Fibroblast of lung (primary cell): Measurements from ENCODE around the gene KRT32. TPM values are rescaled to one million over a fixed set of nuclear protein-coding genes. Genes with fewer than 3 reads are reported as not detected.

Source experiments
- DNase-seq, 2 donors: peaks; one replicate each; pipeline versions ENCODE4 v3.0.0 to v3.0.0-alpha.2; 2010; ENCODE audit warnings: low read depth in 2 of 2
- H2AFZ ChIP-seq: 2 replicates; pipeline ENCODE4 v1.5.1; 2012; ENCODE audit warnings: low read length, control low read depth, inconsistent platforms
- H3K27ac ChIP-seq: 2 replicates; pipeline ENCODE4 v1.5.1; 2011; ENCODE audit warnings: low read length, control low read depth; ENCODE audit not compliant: insufficient read depth
- H3K27me3 ChIP-seq: 2 replicates; pipeline ENCODE4 v1.5.1; 2011; ENCODE audit warnings: mild to moderate bottlenecking, low read length; ENCODE audit not compliant: control insufficient read depth, insufficient read depth
- H3K36me3 ChIP-seq: 2 replicates; pipeline ENCODE4 v1.5.1; 2011; ENCODE audit warnings: low read length; ENCODE audit not compliant: control insufficient read depth, insufficient read depth
- H3K4me1 ChIP-seq: 2 replicates; pipeline ENCODE4 v1.5.1; 2011; ENCODE audit warnings: low read length; ENCODE audit not compliant: control insufficient read depth, insufficient read depth; ENCODE audit errors: extremely low read depth
- H3K4me2 ChIP-seq: 2 replicates; pipeline ENCODE4 v1.5.1; 2011; ENCODE audit warnings: low read length, control low read depth; ENCODE audit not compliant: insufficient read depth; ENCODE audit errors: extremely low read depth
- H3K4me3 ChIP-seq, 4 experiments: fragments of 200-600 bp in 1 of 4; sonication (generic) in 1 of 4; replicated peaks in 1 of 4; 2 replicates each; pipeline ENCODE4 v1.5.1; 2011 to 2016; ENCODE audit warnings: low read length in 4 of 4, low read depth in 3 of 4, mild to moderate bottlenecking in 3 of 4, control low read depth in 2 of 4, inconsistent platforms in 1 of 4, mixed read lengths in 1 of 4; ENCODE audit not compliant: insufficient read depth in 1 of 4; ENCODE audit errors: control extremely low read depth in 1 of 4
- H3K79me2 ChIP-seq: 2 replicates; pipeline ENCODE4 v1.5.1; 2012; ENCODE audit warnings: mild to moderate bottlenecking, low read length, inconsistent platforms; ENCODE audit not compliant: control insufficient read depth, insufficient read depth
- H3K9ac ChIP-seq: 2 replicates; pipeline ENCODE4 v1.5.1; 2011; ENCODE audit warnings: mild to moderate bottlenecking, low read length, control low read depth; ENCODE audit not compliant: insufficient read depth
- H3K9me3 ChIP-seq: 2 replicates; pipeline ENCODE4 v1.5.1; 2012; ENCODE audit warnings: low read depth, low read length; ENCODE audit not compliant: control insufficient read depth, insufficient read depth
- H4K20me1 ChIP-seq: 2 replicates; pipeline ENCODE4 v1.5.1; 2011; ENCODE audit warnings: low read length; ENCODE audit not compliant: control insufficient read depth, insufficient read depth; ENCODE audit errors: extremely low read depth
- CTCF ChIP-seq, 2 donors: IDR thresholded peaks in 1 of 2; conservative IDR thresholded peaks in 1 of 2; 1 replicate in 1 of 2; 2 replicates in 1 of 2; pipeline ENCODE4 v1.5.1; 2011 to 2012; ENCODE audit warnings: low read length in 2 of 2, control low read depth in 1 of 2, inconsistent platforms in 1 of 2, low read depth in 1 of 2, mild to moderate bottlenecking in 1 of 2
- EZH2 ChIP-seq: IDR thresholded peaks from 2 replicates; pipeline ENCODE4 v1.5.1; 2012; ENCODE audit warnings: low read length, control low read depth, mild to moderate bottlenecking; ENCODE audit errors: missing control alignments
- polyA plus RNA-seq, 2 donors: library from polyadenylated mRNA; depleted of rRNA in 1 of 2; stranded (reverse) in 1 of 2; unstranded in 1 of 2; fragments of >200 nt; gene quantifications; 2 replicates each; pipeline ENCODE4 v1.2.1, GENCODE V29; 2011 to 2012; ENCODE audit warnings: missing spikeins in 1 of 2
- total RNA-seq: library from RNA; depleted of rRNA; stranded (reverse); fragments of >200 nt; gene quantifications from 2 replicates; pipeline ENCODE4 v1.2.1, GENCODE V29; 2014

Gene KRT32
- total and polyA plus RNA-seq, 2 donors (not counting 1 experiment from before 2014, with no cell fraction given): under 0.01 to 0.03 TPM

- no peaks in the 10 kb centered on the region for H3K9me3 ChIP-seq
- peaks cover 7% of the 10 kb centered on the region for H3K27me3 ChIP-seq
- no peaks in the 10 kb centered on the region for H3K36me3 ChIP-seq
- no peak overlapping the region for H3K4me2 ChIP-seq
- H3K27ac ChIP-seq: no peak overlapping the region
- no peak overlapping the region for H2AFZ ChIP-seq
- H3K79me2 ChIP-seq: no peaks in the 10 kb centered on the region
- no peak for DNase-seq
- no peaks in the 10 kb centered on the region for H3K4me1 ChIP-seq
- no peaks in the 10 kb centered on the region for H4K20me1 ChIP-seq
- TF ChIP-seq EZH2 (no peak), CTCF (conservative IDR thresholded peaks at IDR 0.05 in 1 of 2, IDR thresholded peaks at IDR 0.05 in 1 of 2; ENCODE audit: low read depth in 1 of 2, low read length in 2 of 2) (no peak)
- H3K4me3 ChIP-seq: no peak overlapping the region
- no peak overlapping the region for H3K9ac ChIP-seq
Measured at GRCh38 chr17:41480581-41480980, 13.4 kb upstream of the KRT32 start.

GRCh38 chr17:41480136-41480535 lies 12.9 kb upstream of the KRT32 start:
- TF ChIP-seq EZH2 (no peak), CTCF (conservative IDR thresholded peaks at IDR 0.05 in 1 of 2, IDR thresholded peaks at IDR 0.05 in 1 of 2; ENCODE audit: low read depth in 1 of 2, low read length in 2 of 2) (no peak)
- H2AFZ ChIP-seq: no peak overlapping the region

DNA sequence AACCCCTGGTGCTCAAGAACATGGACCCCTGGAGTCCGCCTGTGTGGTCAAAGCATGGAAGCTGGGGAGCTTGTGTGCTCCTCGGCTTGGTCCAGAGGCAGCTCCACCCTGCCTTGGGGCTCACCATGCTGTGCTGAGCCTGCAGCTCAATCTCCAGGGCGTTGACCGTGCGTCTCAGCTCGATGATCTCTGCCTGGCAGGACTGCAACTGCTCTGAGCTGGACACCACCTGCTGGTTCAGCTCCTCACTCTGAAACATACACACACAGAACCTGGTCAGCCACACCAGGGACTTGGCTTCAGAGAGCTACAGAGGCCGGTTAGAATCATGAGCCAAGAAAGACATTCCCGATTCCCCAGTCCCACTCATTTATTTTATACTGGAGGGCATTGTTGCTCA lies 11.1 kb upstream of the KRT32 start:
- Histone ChIP-seq H3K4me2 (no peak overlapping the region), H3K36me3 (no peaks in the 10 kb centered on the region), H3K9ac (no peak overlapping the region), H4K20me1 (no peaks in the 10 kb centered on the region), H2AFZ (no peak overlapping the region), H3K27me3 (peaks cover 7% of the 10 kb centered on the region), H3K9me3 (no peaks in the 10 kb centered on the region), H3K27ac (no peak overlapping the region), H3K4me3 (no peak overlapping the region), H3K4me1 (no peaks in the 10 kb centered on the region), H3K79me2 (no peaks in the 10 kb centered on the region)
- TF ChIP-seq EZH2 (no peak), CTCF (conservative IDR thresholded peaks at IDR 0.05 in 1 of 2, IDR thresholded peaks at IDR 0.05 in 1 of 2; ENCODE audit: low read depth in 1 of 2, low read length in 2 of 2) (no peak)
- no peak for DNase-seq

More at GRCh38 chr17:41480136-41480535, 12.9 kb upstream of the KRT32 start:
- Histone ChIP-seq H3K27ac (no peak overlapping the region), H3K27me3 (peaks cover 7% of the 10 kb centered on the region), H3K36me3 (no peaks in the 10 kb centered on the region), H3K4me2 (no peak overlapping the region), H3K4me1 (no peaks in the 10 kb centered on the region), H4K20me1 (no peaks in the 10 kb centered on the region), H3K9me3 (no peaks in the 10 kb centered on the region), H3K79me2 (no peaks in the 10 kb centered on the region), H3K9ac (no peak overlapping the region), H3K4me3 (no peak overlapping the region)
- DNase-seq: no peak
